ENCODE results near the gene AMD1.

Gene AMD1

GRCh38 chr6:110944681-110945151 lies 70.1 kb downstream of the AMD1 start:
- Histone ChIP-seq H3K27ac (ENCODE audit: low read depth, low read length) (no peak overlapping the region), H3K79me2 (ENCODE audit: insufficient read depth, low read length) (no peaks in the 10 kb centered on the region), H3K4me2 (ENCODE audit: low read depth, low read length, poor library complexity, severe bottlenecking) (no peak overlapping the region)

More at GRCh38 chr6:110944681-110945151, 70.1 kb downstream of the AMD1 start:
- H2AFZ ChIP-seq (ENCODE audit: low read depth, low read length, severe bottlenecking) = no peak overlapping the region
- TF ChIP-seq CTCF (IDR thresholded peaks at IDR 0.05; ENCODE audit: insufficient read depth, low read length, poor library complexity, severe bottlenecking) (no peak), EZH2phosphoT487 (conservative IDR thresholded peaks at IDR 0.05; ENCODE audit: low read length) (no peak)
- H3K27me3 ChIP-seq (ENCODE audit: low read length) = no peaks in the 10 kb centered on the region
- H3K9me2 ChIP-seq (replicated peaks; ENCODE audit: insufficient read depth, low read length) = no peaks in the 10 kb centered on the region
- no peaks in the 10 kb centered on the region for H3K9me3 ChIP-seq (ENCODE audit: insufficient read depth, low read length)
- H3K4me3 ChIP-seq (ENCODE audit: insufficient read depth, low read length, poor library complexity, severe bottlenecking) = no peak overlapping the region
- H3F3A ChIP-seq (ENCODE audit: insufficient read depth) = no peaks in the 10 kb centered on the region
- no peaks in the 10 kb centered on the region for H4K20me1 ChIP-seq (ENCODE audit: low read depth, low read length)
- H3K9ac ChIP-seq (ENCODE audit: low read length) = no peak overlapping the region
- H3K36me3 ChIP-seq (ENCODE audit: low read length) = no peaks in the 10 kb centered on the region

Data from SU-DHL-6 (cell line).